Esophagus squamous epithelium (tissue), 5 donors: ENCODE data around the gene MTMR11. TPM values are rescaled to one million over a fixed set of nuclear protein-coding genes. Genes with fewer than 3 reads are reported as not detected.

Source experiments
- DNase-seq: peaks from one replicate; lab custom pipeline; 2025; lab: John Stamatoyannopoulos, UW
- H3K27ac ChIP-seq, 4 donors: fragments of 200-600 bp; sonication (generic); one replicate each; pipeline ENCODE4 v1.5.1; 2016 to 2019; ENCODE audit warnings: mild to moderate bottlenecking in 1 of 4
- H3K27me3 ChIP-seq, 4 donors: fragments of 200-600 bp; sonication (generic); 1 replicate in 3 of 4; 2 replicates in 1 of 4; pipeline versions ENCODE4 v1.5.1 to v1.6.0; 2017 to 2021; ENCODE audit warnings: antibody characterized with exemption in 1 of 4
- H3K36me3 ChIP-seq, 3 donors: fragments of 200-600 bp; sonication (generic); one replicate each; pipeline ENCODE4 v1.5.1; 2016 to 2019
- H3K4me1 ChIP-seq, 3 donors: fragments of 200-600 bp; sonication (generic); one replicate each; pipeline ENCODE4 v1.5.1; 2017 to 2019
- H3K4me3 ChIP-seq, 4 donors: fragments of 200-600 bp; sonication (generic); 1 replicate in 3 of 4; 2 replicates in 1 of 4; pipeline ENCODE4 v1.5.1; 2016 to 2019; ENCODE audit warnings: mild to moderate bottlenecking in 2 of 4, moderate library complexity in 1 of 4
- H3K9me3 ChIP-seq, 3 donors: fragments of 200-600 bp; sonication (generic); one replicate each; pipeline ENCODE4 v1.5.1; 2016 to 2019
- CTCF ChIP-seq, 6 experiments: fragments of 450-650 bp in 4 of 6; fragments of 200-600 bp in 2 of 6; sonication (generic) in 2 of 6; IDR thresholded peaks; one replicate each; pipeline ENCODE4 v1.5.1; 2016 to 2019; ENCODE audit warnings: antibody characterized with exemption in 6 of 6, mild to moderate bottlenecking in 4 of 6, moderate library complexity in 4 of 6
- POLR2A ChIP-seq, 4 donors: fragments of 450-650 bp; IDR thresholded peaks; one replicate each; pipeline ENCODE4 v1.6.1; 2017; ENCODE audit warnings: antibody characterized with exemption in 4 of 4, mild to moderate bottlenecking in 4 of 4, moderate library complexity in 3 of 4
- WGBS, 2 donors: methylation state at CpG; one replicate each; pipeline ENCODE4 v1.1.5; 2018; 5-methylcytosine and 5-hydroxymethylcytosine counted together
- intact Hi-C: fragments of 100-400 bp; cut with DNase I; formaldehyde crosslinking; loops from one replicate; pipeline ENCODE4 v1.15.0; 2022
- total RNA-seq, 4 donors: library from RNA; depleted of rRNA; stranded (reverse); fragments of >200 nt; gene quantifications; one replicate each; pipeline ENCODE4 v1.1.0, GENCODE V29; 2016
- donor health status: DM: yes; HTN: yes; CAD: no.

The MTMR11 gene
- total RNA-seq, 4 donors from 2014 or later = 3.9 to 13.5 (median 10.6) TPM

- H3K9me3 ChIP-seq = no peaks in the 10 kb centered on the region
- 1 to 3% methylated on average over 9 to 10 of the region's 10 CpGs for WGBS, 2 donors
- no peak for DNase-seq
- H3K4me1 ChIP-seq = peaks cover 16 to 38% (median 21%) of the 10 kb centered on the region in 3 donors
- H3K27me3 ChIP-seq = no peaks in the 10 kb centered on the region
- H3K36me3 ChIP-seq = peaks cover 24 to 76% (median 38%) of the 10 kb centered on the region in 3 donors
- H3K4me3 ChIP-seq = peak overlapping the region; percentile 73 to 96 (median 94)
- intact Hi-C loops = no loop called here
- TF ChIP-seq CTCF (IDR thresholded peaks at IDR 0.05) (no peak), POLR2A (IDR thresholded peaks at IDR 0.05) (no peak)
- H3K27ac ChIP-seq = peak overlapping the region; percentile 95 to 99 (median 97)
Measured at GRCh38 chr1:149927056-149927562, 9.6 kb downstream of the MTMR11 start.

GRCh38 chr1:149926296-149926695 lies 10.4 kb downstream of the MTMR11 start:
- no peak for DNase-seq
- intact Hi-C loops = no loop called here
- H3K9me3 ChIP-seq = no peaks in the 10 kb centered on the region
- peaks cover 16 to 38% (median 21%) of the 10 kb centered on the region in 3 donors for H3K4me1 ChIP-seq
- H3K27ac ChIP-seq = no peak overlapping the region
- H3K27me3 ChIP-seq = no peaks in the 10 kb centered on the region
- peaks cover 24 to 76% (median 38%) of the 10 kb centered on the region in 3 donors for H3K36me3 ChIP-seq
- TF ChIP-seq CTCF (IDR thresholded peaks at IDR 0.05) = no peak
- WGBS, 2 donors = 85 to 88% methylated on average over 8 to 9 of the region's 9 CpGs
- H3K4me3 ChIP-seq = peak overlapping the region in 2 of 4 donors; percentile 96

- peak overlapping the region in 1 of 4 donors; percentile 96 for H3K4me3 ChIP-seq
- peaks cover 24 to 70% (median 38%) of the 10 kb centered on the region in 3 donors for H3K36me3 ChIP-seq
- DNase-seq = no peak
- 60 to 89% methylated on average over 2 of the region's 2 CpGs for WGBS, 2 donors
- TF ChIP-seq POLR2A (IDR thresholded peaks at IDR 0.05) (no peak), CTCF (IDR thresholded peaks at IDR 0.05) (no peak)
- no peak overlapping the region for H3K27ac ChIP-seq
- H3K9me3 ChIP-seq = no peaks in the 10 kb centered on the region
- no peaks in the 10 kb centered on the region for H3K27me3 ChIP-seq
- H3K4me1 ChIP-seq = peaks cover 16 to 38% (median 21%) of the 10 kb centered on the region in 3 donors
- intact Hi-C loops = no loop called here
Measured at GRCh38 chr1:149925751-149926150, 10.9 kb downstream of the MTMR11 start.

GRCh38 chr1:149925345-149925744 lies 11.3 kb downstream of the MTMR11 start:
- TF ChIP-seq POLR2A (IDR thresholded peaks at IDR 0.05) = no peak
- no peak for TF ChIP-seq CTCF (IDR thresholded peaks at IDR 0.05)
- Histone ChIP-seq H3K27me3 (no peaks in the 10 kb centered on the region), H3K36me3 (peaks cover 24 to 66% (median 38%) of the 10 kb centered on the region in 3 donors), H3K9me3 (no peaks in the 10 kb centered on the region), H3K27ac (no peak overlapping the region), H3K4me1 (peaks cover 16 to 38% (median 21%) of the 10 kb centered on the region in 3 donors), H3K4me3 (no peak overlapping the region)
- 73 to 80% methylated on average over 3 of the region's 3 CpGs for WGBS, 2 donors
- intact Hi-C loops = no loop called here
- DNase-seq = no peak

GRCh38 chr1:149923626-149924025 lies 13.1 kb downstream of the MTMR11 start:
- WGBS, 2 donors = 72 to 84% methylated on average over 10 of the region's 10 CpGs
- H3K4me3 ChIP-seq = no peak overlapping the region
- TF ChIP-seq POLR2A (IDR thresholded peaks at IDR 0.05) (no peak), CTCF (IDR thresholded peaks at IDR 0.05) (no peak)
- intact Hi-C loops = no loop called here
- H3K27ac ChIP-seq = no peak overlapping the region
- H3K27me3 ChIP-seq = no peaks in the 10 kb centered on the region
- H3K9me3 ChIP-seq = no peaks in the 10 kb centered on the region
- H3K4me1 ChIP-seq = peaks cover 16 to 34% (median 20%) of the 10 kb centered on the region in 3 donors
- H3K36me3 ChIP-seq = peaks cover 24 to 56% (median 38%) of the 10 kb centered on the region in 3 donors
- no peak for DNase-seq
